HepG2 (cell line): Measurements from ENCODE around the gene S1PR2. TPM values are rescaled to one million over a fixed set of nuclear protein-coding genes. Genes with fewer than 3 reads are reported as not detected.
A peak's percentile ranks its signal among the peaks of the same experiment; 100 is the strongest.

Source experiments
- KMT2B ChIP-seq: IDR thresholded peaks from 2 replicates; pipeline ENCODE4 v1.6.1; 2016; ENCODE audit warnings: missing genetic modification reagents, missing compliant biosample characterization
- MXI1 ChIP-seq: IDR thresholded peaks from 3 replicates; pipeline ENCODE4 v1.6.1; 2012; ENCODE audit warnings: low read depth, low read length, inconsistent platforms, borderline replicate concordance
- PPARG ChIP-seq: conservative IDR thresholded peaks from 2 replicates; pipeline ENCODE4 v1.6.1; 2016; ENCODE audit warnings: missing biosample characterization, missing genetic modification reagents
- TGIF2 ChIP-seq: IDR thresholded peaks from 2 replicates; pipeline ENCODE4 v1.6.1; 2016; ENCODE audit warnings: control low read depth, missing compliant biosample characterization
- YEATS2 ChIP-seq: sonication (generic); formaldehyde crosslinking; IDR thresholded peaks from 2 replicates; pipeline ENCODE4 v1.4.0; 2020; ENCODE audit warnings: missing genetic modification reagents, borderline replicate concordance
- ZBTB38 ChIP-seq: sonication (generic); formaldehyde crosslinking; IDR thresholded peaks from 2 replicates; pipeline ENCODE4 v1.5.1; 2020; ENCODE audit warnings: mild to moderate bottlenecking, missing genetic modification reagents
- ZFP36L1 ChIP-seq: sonication (generic); formaldehyde crosslinking; IDR thresholded peaks from 2 replicates; pipeline ENCODE4 v1.8.0; 2022; ENCODE audit warnings: mild to moderate bottlenecking, missing genetic modification reagents, moderate library complexity
- ZNF264 ChIP-seq: sonication (generic); formaldehyde crosslinking; IDR thresholded peaks from 2 replicates; pipeline ENCODE4 v1.4.0; 2020; ENCODE audit warnings: missing genetic modification reagents
- ZNF333 ChIP-seq: sonication (generic); formaldehyde crosslinking; IDR thresholded peaks from 2 replicates; pipeline ENCODE4 v1.4.0; 2020; ENCODE audit warnings: mild to moderate bottlenecking, missing genetic modification reagents, borderline replicate concordance
- ZNF34 ChIP-seq: sonication (generic); formaldehyde crosslinking; IDR thresholded peaks from 2 replicates; pipeline ENCODE4 v1.4.0; 2020; ENCODE audit warnings: mild to moderate bottlenecking, missing genetic modification reagents, borderline replicate concordance
- ZNF431 ChIP-seq: sonication (generic); formaldehyde crosslinking; IDR thresholded peaks from 2 replicates; pipeline ENCODE4 v1.9.0; 2022; ENCODE audit warnings: missing genetic modification reagents, low read depth, mild to moderate bottlenecking, borderline replicate concordance
- ZNF615 ChIP-seq: sonication (generic); formaldehyde crosslinking; IDR thresholded peaks from 2 replicates; pipeline ENCODE4 v1.5.0; 2020; ENCODE audit warnings: mild to moderate bottlenecking, missing genetic modification reagents, borderline replicate concordance
- polyA plus RNA-seq, 8 experiments: library from polyadenylated mRNA; depleted of rRNA in 3 of 8; stranded (reverse) in 7 of 8; unstranded in 1 of 8; fragments of >200 nt; fragmentation: Illumina TruSeq in 4 of 8; extraction: Trizol in 4 of 8; gene quantifications; 2 replicates each; pipeline versions ENCODE4 v1.2.1 to v1.2.3, GENCODE V29; 2011 to 2016; ENCODE audit warnings: low read depth in 4 of 8, missing spikeins in 1 of 8, mixed read lengths in 1 of 8; ENCODE audit not compliant: insufficient read depth in 1 of 8
- total RNA-seq, 5 experiments: library from RNA; depleted of rRNA; stranded (reverse); fragments of >200 nt; fragmentation: Illumina TruSeq; extraction: Trizol; gene quantifications; 2 replicates each; pipeline ENCODE4 v1.2.3, GENCODE V29; 2016; ENCODE audit warnings: low read depth in 1 of 5
- TF ChIP-seq, protein P1 (sequence below): sonication (generic); formaldehyde crosslinking; IDR thresholded peaks from 2 replicates; pipeline ENCODE4 v1.4.0; 2020; ENCODE audit warnings: missing genetic modification reagents, borderline replicate concordance
- TF ChIP-seq, protein P2 (sequence below): IDR thresholded peaks from 2 replicates; pipeline ENCODE4 v1.6.1; 2012; ENCODE audit warnings: low read depth, low read length, improper control_type of control experiment
- TF ChIP-seq, protein P3 (sequence below): sonication (generic); formaldehyde crosslinking; IDR thresholded peaks from 2 replicates; pipeline ENCODE4 v1.8.1; 2023; ENCODE audit warnings: mild to moderate bottlenecking, missing genetic modification reagents
- TF ChIP-seq, protein P4 (sequence below): sonication (generic); formaldehyde crosslinking; IDR thresholded peaks from 2 replicates; pipeline ENCODE4 v1.4.0; 2020; ENCODE audit warnings: missing genetic modification reagents

S1PR2 gene
- total and polyA plus RNA-seq, 2 of the 13 experiments (the other 11 are each of a cell fraction or from before 2014, with no cell fraction given), result 0.91 to 1.3 TPM

DNA sequence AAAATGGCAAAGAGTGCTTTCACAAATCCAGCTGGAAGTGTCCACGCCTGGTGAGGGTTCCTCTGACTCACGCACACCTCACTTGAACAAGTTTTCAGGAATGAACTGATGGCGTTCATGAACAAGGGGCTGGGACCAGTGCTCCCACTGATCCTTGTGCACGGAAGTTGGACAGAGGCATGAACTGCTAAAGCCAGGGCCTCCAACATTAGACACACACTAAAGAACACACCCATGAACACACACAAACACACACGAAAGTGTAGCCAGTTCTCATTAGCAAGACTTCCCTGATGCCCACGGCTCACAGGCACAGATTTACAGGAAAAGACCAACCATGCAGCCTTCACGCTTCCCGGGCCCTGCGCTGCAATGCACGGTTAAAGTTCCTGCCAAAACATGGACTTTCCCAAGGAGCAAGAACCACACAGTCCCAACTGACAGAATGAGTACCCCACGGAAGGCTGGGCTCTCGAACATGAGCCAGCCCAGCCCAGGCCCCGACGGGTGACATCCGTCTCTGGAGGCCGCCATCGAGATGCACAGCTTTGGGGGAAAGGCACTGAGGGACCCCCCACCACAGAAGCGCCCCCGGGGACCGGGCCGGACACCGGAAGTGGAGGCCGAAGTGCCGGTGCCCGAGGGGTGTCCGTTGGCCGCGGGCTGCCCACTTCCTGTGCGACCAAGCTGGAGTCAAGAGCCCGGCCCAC lies 37.2 kb downstream of the S1PR2 start (continued):
- TF ChIP-seq, protein P1, sequence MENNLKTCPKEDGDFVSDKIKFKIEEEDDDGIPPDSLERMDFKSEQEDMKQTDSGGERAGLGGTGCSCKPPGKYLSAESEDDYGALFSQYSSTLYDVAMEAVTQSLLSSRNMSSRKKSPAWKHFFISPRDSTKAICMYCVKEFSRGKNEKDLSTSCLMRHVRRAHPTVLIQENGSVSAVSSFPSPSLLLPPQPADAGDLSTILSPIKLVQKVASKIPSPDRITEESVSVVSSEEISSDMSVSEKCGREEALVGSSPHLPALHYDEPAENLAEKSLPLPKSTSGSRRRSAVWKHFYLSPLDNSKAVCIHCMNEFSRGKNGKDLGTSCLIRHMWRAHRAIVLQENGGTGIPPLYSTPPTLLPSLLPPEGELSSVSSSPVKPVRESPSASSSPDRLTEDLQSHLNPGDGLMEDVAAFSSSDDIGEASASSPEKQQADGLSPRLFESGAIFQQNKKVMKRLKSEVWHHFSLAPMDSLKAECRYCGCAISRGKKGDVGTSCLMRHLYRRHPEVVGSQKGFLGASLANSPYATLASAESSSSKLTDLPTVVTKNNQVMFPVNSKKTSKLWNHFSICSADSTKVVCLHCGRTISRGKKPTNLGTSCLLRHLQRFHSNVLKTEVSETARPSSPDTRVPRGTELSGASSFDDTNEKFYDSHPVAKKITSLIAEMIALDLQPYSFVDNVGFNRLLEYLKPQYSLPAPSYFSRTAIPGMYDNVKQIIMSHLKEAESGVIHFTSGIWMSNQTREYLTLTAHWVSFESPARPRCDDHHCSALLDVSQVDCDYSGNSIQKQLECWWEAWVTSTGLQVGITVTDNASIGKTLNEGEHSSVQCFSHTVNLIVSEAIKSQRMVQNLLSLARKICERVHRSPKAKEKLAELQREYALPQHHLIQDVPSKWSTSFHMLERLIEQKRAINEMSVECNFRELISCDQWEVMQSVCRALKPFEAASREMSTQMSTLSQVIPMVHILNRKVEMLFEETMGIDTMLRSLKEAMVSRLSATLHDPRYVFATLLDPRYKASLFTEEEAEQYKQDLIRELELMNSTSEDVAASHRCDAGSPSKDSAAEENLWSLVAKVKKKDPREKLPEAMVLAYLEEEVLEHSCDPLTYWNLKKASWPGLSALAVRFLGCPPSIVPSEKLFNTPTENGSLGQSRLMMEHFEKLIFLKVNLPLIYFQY, result 0 out of 2 replicates have a peak, but pooled peaks have one; percentile 26
- TF ChIP-seq MXI1 (no peak), PPARG (CRISPR knock-in tag) (no peak), ZFP36L1 (CRISPR knock-in tag) (no peak), ZNF431 (CRISPR knock-in tag) (no peak), KMT2B (CRISPR knock-in tag) (peak; percentile 62; the same call in 1 of the 2 replicates), ZNF34 (CRISPR knock-in tag) (no peak), YEATS2 (CRISPR knock-in tag) (no peak), ZBTB38 (no peak; the same call in 1 of the 2 replicates), ZNF264 (CRISPR knock-in tag) (0 out of 2 replicates have a peak, but pooled peaks have one; percentile 71), ZNF333 (CRISPR knock-in tag) (no peak), ZNF615 (CRISPR knock-in tag) (no peak), TGIF2 (0 out of 2 replicates have a peak, but pooled peaks have one; percentile 13)
- TF ChIP-seq, protein P2, sequence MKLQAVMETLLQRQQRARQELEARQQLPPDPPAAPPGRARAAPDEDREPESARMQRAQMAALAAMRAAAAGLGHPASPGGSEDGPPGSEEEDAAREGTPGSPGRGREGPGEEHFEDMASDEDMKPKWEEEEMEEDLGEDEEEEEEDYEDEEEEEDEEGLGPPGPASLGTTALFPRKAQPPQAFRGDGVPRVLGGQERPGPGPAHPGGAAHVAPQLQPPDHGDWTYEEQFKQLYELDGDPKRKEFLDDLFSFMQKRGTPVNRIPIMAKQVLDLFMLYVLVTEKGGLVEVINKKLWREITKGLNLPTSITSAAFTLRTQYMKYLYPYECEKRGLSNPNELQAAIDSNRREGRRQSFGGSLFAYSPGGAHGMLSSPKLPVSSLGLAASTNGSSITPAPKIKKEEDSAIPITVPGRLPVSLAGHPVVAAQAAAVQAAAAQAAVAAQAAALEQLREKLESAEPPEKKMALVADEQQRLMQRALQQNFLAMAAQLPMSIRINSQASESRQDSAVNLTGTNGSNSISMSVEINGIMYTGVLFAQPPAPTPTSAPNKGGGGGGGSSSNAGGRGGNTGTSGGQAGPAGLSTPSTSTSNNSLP, result no peak
- TF ChIP-seq, protein P3, sequence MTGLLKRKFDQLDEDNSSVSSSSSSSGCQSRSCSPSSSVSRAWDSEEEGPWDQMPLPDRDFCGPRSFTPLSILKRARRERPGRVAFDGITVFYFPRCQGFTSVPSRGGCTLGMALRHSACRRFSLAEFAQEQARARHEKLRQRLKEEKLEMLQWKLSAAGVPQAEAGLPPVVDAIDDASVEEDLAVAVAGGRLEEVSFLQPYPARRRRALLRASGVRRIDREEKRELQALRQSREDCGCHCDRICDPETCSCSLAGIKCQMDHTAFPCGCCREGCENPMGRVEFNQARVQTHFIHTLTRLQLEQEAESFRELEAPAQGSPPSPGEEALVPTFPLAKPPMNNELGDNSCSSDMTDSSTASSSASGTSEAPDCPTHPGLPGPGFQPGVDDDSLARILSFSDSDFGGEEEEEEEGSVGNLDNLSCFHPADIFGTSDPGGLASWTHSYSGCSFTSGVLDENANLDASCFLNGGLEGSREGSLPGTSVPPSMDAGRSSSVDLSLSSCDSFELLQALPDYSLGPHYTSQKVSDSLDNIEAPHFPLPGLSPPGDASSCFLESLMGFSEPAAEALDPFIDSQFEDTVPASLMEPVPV (CRISPR knock-in tag), result peak; percentile 35; the same call in 1 of the 2 replicates
- TF ChIP-seq, protein P4, sequence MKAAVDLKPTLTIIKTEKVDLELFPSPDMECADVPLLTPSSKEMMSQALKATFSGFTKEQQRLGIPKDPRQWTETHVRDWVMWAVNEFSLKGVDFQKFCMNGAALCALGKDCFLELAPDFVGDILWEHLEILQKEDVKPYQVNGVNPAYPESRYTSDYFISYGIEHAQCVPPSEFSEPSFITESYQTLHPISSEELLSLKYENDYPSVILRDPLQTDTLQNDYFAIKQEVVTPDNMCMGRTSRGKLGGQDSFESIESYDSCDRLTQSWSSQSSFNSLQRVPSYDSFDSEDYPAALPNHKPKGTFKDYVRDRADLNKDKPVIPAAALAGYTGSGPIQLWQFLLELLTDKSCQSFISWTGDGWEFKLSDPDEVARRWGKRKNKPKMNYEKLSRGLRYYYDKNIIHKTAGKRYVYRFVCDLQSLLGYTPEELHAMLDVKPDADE (CRISPR knock-in tag), result no peak
